KMS-11 (cell line): ENCODE measurements around the gene AMZ1.

Source experiments
- H2AFZ ChIP-seq: fragments of 200-600 bp; sonication (generic); 2 replicates; pipeline ENCODE4 v1.6.1; 2016; ENCODE audit warnings: antibody characterized with exemption, mixed run types, low read depth
- H3K27ac ChIP-seq: fragments of 200-600 bp; sonication (generic); 2 replicates; pipeline ENCODE4 v1.6.1; 2016; ENCODE audit warnings: mild to moderate bottlenecking, mixed run types
- H3K27me3 ChIP-seq: fragments of 200-600 bp; sonication (generic); 2 replicates; pipeline ENCODE4 v1.6.1; 2017; ENCODE audit warnings: mild to moderate bottlenecking, low read depth, mixed run types, moderate library complexity; ENCODE audit not compliant: insufficient read depth
- H3K36me3 ChIP-seq: fragments of 200-600 bp; sonication (generic); 2 replicates; pipeline ENCODE4 v1.6.1; 2017; ENCODE audit warnings: mild to moderate bottlenecking, mixed run types; ENCODE audit not compliant: insufficient read depth
- H3K4me1 ChIP-seq: fragments of 200-600 bp; sonication (generic); 2 replicates; pipeline ENCODE4 v1.6.1; 2016; ENCODE audit warnings: mild to moderate bottlenecking, low read depth, mixed run types; ENCODE audit not compliant: poor library complexity, severe bottlenecking
- H3K4me2 ChIP-seq: fragments of 200-600 bp; sonication (generic); 2 replicates; pipeline ENCODE4 v1.7.0; 2016; ENCODE audit warnings: mild to moderate bottlenecking, mixed run types
- H3K4me3 ChIP-seq: fragments of 200-600 bp; sonication (generic); IDR thresholded peaks from 2 replicates; pipeline ENCODE4 v1.6.1; 2017; ENCODE audit warnings: low read depth, low read length, mixed read lengths; ENCODE audit not compliant: insufficient read depth
- H3K79me2 ChIP-seq: fragments of 200-600 bp; sonication (generic); 2 replicates; pipeline ENCODE4 v1.6.1; 2016; ENCODE audit warnings: low read depth, mixed run types; ENCODE audit not compliant: insufficient read depth
- H3K9ac ChIP-seq: fragments of 200-600 bp; sonication (generic); 2 replicates; pipeline ENCODE4 v1.6.1; 2016; ENCODE audit warnings: mild to moderate bottlenecking, mixed run types
- H4K20me1 ChIP-seq: fragments of 200-600 bp; sonication (generic); 2 replicates; pipeline ENCODE4 v1.6.1; 2016; ENCODE audit warnings: mild to moderate bottlenecking, mixed run types; ENCODE audit not compliant: insufficient read depth
- TF ChIP-seq, protein P1 (sequence below): fragments of 200-600 bp; sonication (generic); conservative IDR thresholded peaks from 2 replicates; pipeline ENCODE4 v1.6.1; 2017; ENCODE audit warnings: low read depth, mild to moderate bottlenecking, antibody characterized with exemption, low read length, moderate library complexity, mixed read lengths

The AMZ1 gene

GRCh38 chr7:2657920-2658671, 29.9 kb upstream of the AMZ1 start:
- H3K79me2 ChIP-seq: no peaks in the 10 kb centered on the region
- peaks cover 14% of the 10 kb centered on the region; the same call in 1 of the 2 replicates for H3K27me3 ChIP-seq
- H2AFZ ChIP-seq: no peak overlapping the region
- no peak overlapping the region for H3K9ac ChIP-seq
- H3K4me3 ChIP-seq: no peak overlapping the region
- no peaks in the 10 kb centered on the region for H3K4me1 ChIP-seq
- H4K20me1 ChIP-seq: no peaks in the 10 kb centered on the region
- H3K27ac ChIP-seq: no peak overlapping the region
- TF ChIP-seq, protein P1, sequence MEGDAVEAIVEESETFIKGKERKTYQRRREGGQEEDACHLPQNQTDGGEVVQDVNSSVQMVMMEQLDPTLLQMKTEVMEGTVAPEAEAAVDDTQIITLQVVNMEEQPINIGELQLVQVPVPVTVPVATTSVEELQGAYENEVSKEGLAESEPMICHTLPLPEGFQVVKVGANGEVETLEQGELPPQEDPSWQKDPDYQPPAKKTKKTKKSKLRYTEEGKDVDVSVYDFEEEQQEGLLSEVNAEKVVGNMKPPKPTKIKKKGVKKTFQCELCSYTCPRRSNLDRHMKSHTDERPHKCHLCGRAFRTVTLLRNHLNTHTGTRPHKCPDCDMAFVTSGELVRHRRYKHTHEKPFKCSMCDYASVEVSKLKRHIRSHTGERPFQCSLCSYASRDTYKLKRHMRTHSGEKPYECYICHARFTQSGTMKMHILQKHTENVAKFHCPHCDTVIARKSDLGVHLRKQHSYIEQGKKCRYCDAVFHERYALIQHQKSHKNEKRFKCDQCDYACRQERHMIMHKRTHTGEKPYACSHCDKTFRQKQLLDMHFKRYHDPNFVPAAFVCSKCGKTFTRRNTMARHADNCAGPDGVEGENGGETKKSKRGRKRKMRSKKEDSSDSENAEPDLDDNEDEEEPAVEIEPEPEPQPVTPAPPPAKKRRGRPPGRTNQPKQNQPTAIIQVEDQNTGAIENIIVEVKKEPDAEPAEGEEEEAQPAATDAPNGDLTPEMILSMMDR: no peak
- no peaks in the 10 kb centered on the region for H3K36me3 ChIP-seq
- H3K4me2 ChIP-seq: no peak overlapping the region

- Histone ChIP-seq H2AFZ (no peak overlapping the region), H3K4me1 (no peaks in the 10 kb centered on the region), H3K79me2 (no peaks in the 10 kb centered on the region), H3K4me2 (no peak overlapping the region), H3K9ac (no peak overlapping the region), H3K27ac (no peak overlapping the region), H3K27me3 (peaks cover 10% of the 10 kb centered on the region; the same call in 1 of the 2 replicates), H3K36me3 (no peaks in the 10 kb centered on the region), H4K20me1 (no peaks in the 10 kb centered on the region), H3K4me3 (no peak overlapping the region)
- TF ChIP-seq, protein P1: no peak
Observed at GRCh38 chr7:2658941-2659340, 29.1 kb upstream of the AMZ1 start.

DNA sequence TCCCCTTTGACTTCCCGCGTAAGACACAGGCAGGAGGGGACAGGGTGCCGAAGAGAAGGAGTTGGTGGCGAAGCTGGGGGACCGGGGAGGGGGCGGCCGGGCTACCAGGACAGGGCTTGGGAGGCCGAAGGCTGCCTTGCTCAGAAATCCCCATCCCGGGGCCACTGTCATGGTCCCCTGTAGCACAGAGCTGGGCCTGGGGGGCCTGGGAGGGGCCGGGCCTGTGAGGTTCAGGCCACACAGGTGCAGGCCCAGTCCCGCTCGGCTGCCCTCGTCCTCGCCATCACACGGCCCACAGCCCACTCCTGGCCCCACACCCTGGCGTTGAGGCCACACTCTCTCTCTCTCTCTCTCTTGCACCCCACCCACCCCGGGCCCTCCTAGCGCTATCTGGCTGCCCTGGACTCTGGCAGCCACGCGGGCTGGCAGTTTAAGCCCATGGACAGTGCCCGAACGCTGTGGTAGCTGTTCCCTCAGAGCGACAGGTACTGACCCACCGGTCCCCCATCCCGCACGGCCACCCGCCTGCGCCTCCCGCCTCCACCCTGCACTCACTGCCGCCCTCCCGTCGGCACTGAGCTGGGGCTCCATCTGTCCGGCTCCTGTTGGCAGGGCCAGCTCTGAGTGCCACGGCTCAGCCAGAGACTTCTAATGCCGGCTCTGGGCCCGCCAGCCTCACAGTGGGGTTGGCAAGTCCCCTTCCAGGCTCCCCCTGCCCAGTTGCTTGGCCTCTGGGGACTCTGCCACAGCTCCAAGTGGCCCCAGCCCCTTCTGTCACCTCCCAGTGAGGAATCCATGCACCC, 28.2 kb upstream of the AMZ1 start:
- Histone ChIP-seq H3K27me3 (peaks cover 10% of the 10 kb centered on the region; the same call in 1 of the 2 replicates), H3K4me3 (no peak overlapping the region), H3K9ac (no peak overlapping the region), H3K79me2 (no peaks in the 10 kb centered on the region), H3K36me3 (no peaks in the 10 kb centered on the region), H3K4me1 (no peaks in the 10 kb centered on the region), H3K27ac (no peak overlapping the region), H3K4me2 (no peak overlapping the region), H2AFZ (no peak overlapping the region), H4K20me1 (no peaks in the 10 kb centered on the region)
- TF ChIP-seq, protein P1: no peak

DNA sequence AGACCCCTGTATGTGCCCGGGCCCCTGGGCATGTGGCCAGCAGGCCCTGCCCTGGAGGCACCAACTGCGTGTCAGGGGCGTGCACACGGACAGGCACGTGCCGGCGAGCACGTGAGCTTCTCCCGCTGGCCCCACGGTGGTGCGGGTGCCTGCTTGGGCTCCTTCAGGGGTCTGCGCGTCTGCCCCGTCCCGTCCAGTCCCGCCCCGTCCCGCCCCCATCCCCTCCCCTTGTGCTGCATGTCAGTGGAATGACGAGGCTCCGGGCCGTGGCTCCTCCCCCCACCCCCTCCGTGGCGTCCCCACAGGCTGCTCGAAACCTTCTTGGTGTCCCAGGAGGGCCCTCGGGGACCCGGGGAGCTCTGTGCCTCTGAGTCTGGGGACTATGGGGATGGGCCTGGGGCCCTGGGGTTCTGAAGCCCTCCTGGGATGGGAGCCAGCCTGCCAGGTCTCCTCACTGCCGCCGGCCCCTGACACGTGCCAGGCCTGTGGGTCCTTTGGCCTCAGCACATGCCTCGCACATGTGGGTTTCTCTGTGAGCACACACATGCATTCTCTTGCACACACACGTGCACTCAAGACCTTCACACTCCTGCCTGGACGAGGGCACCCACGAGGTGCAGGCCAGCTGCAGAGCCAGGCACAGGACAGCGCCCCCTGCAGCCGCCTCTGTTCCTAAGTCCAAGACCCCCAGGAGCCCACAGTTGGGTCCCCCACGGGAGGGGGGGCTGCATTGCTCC, 27.5 kb upstream of the AMZ1 start:
- Histone ChIP-seq H3K4me1 (no peaks in the 10 kb centered on the region), H3K4me3 (no peak overlapping the region), H3K79me2 (no peaks in the 10 kb centered on the region), H3K36me3 (no peaks in the 10 kb centered on the region), H3K27me3 (peaks cover 10% of the 10 kb centered on the region; the same call in 1 of the 2 replicates), H3K9ac (no peak overlapping the region), H3K27ac (no peak overlapping the region), H3K4me2 (no peak overlapping the region), H2AFZ (no peak overlapping the region), H4K20me1 (no peaks in the 10 kb centered on the region)
- TF ChIP-seq, protein P1: peak; percentile 45
